ENCODE results near the gene RNPEP. TPM values are rescaled to one million over a fixed set of nuclear protein-coding genes. Genes with fewer than 3 reads are reported as not detected.

The RNPEP gene
- total and polyA plus RNA-seq, 2 of the 13 experiments (the other 11 are each of a cell fraction or from before 2014, with no cell fraction given), result 20.6 to 38.4 TPM

- TF ChIP-seq SNAPC4 (CRISPR knock-in tag; IDR thresholded peaks at IDR 0.05), result no peak
- TF ChIP-seq SP4 (CRISPR knock-in tag; IDR thresholded peaks at IDR 0.05), result no peak
- TF ChIP-seq ZNF839 (CRISPR knock-in tag; IDR thresholded peaks at IDR 0.05; ENCODE audit: borderline replicate concordance), result 0 out of 2 replicates have a peak, but pooled peaks have one; percentile 28
- TF ChIP-seq RFX1 (IDR thresholded peaks at IDR 0.05), result no peak
- TF ChIP-seq ZBTB40 (IDR thresholded peaks at IDR 0.05), result no peak
- no peak for TF ChIP-seq ZBTB40 (CRISPR knock-in tag; IDR thresholded peaks at IDR 0.05)
- TF ChIP-seq ATF2 (CRISPR knock-in tag; IDR thresholded peaks at IDR 0.05), result no peak
- no peak for TF ChIP-seq ZNF670 (CRISPR knock-in tag; IDR thresholded peaks at IDR 0.05; ENCODE audit: borderline replicate concordance)
- TF ChIP-seq ZC3H13 (CRISPR knock-in tag; IDR thresholded peaks at IDR 0.05), result 0 out of 2 replicates have a peak, but pooled peaks have one; percentile 12
- no peak for TF ChIP-seq HOXA3 (CRISPR knock-in tag; IDR thresholded peaks at IDR 0.05)
- TF ChIP-seq ATF7-NPFF (CRISPR knock-in tag; IDR thresholded peaks at IDR 0.05; ENCODE audit: low read depth), result no peak
- TF ChIP-seq SOX6 (IDR thresholded peaks at IDR 0.05), result no peak
- no peak for TF ChIP-seq SOX6 (CRISPR knock-in tag; IDR thresholded peaks at IDR 0.05)
- no peak for TF ChIP-seq ZNF563 (CRISPR knock-in tag; IDR thresholded peaks at IDR 0.05)
- no peak for TF ChIP-seq ZNF460 (CRISPR knock-in tag; IDR thresholded peaks at IDR 0.05; ENCODE audit: borderline replicate concordance)
Measured at GRCh38 chr1:202017749-202018467, 35.5 kb downstream of the RNPEP start (continued).

All from HepG2 (cell line).